Smooth muscle cell (in vitro differentiated cells): ENCODE results near the gene POC1A. TPM values are rescaled to one million over a fixed set of nuclear protein-coding genes. Genes with fewer than 3 reads are reported as not detected.

Experiments
- DNase-seq: peaks from one replicate; lab custom pipeline; 2025; ENCODE audit not compliant: unreplicated experiment; lab: John Stamatoyannopoulos, UW
- H2AFZ ChIP-seq: fragments of 200-600 bp; sonication (generic); 2 replicates; pipeline ENCODE4 v1.6.0; 2016; ENCODE audit warnings: antibody characterized with exemption, low read depth, mild to moderate bottlenecking
- H3F3A ChIP-seq: fragments of 200-600 bp; sonication (generic); 2 replicates; pipeline ENCODE4 v1.6.0; 2017; ENCODE audit warnings: antibody characterized with exemption, low read depth
- H3K27ac ChIP-seq: fragments of 200-600 bp; sonication (generic); 2 replicates; pipeline ENCODE4 v1.5.1; 2016; ENCODE audit warnings: low read depth, mild to moderate bottlenecking
- H3K27me3 ChIP-seq: fragments of 200-600 bp; sonication (generic); 2 replicates; pipeline ENCODE4 v1.6.1; 2016; ENCODE audit warnings: low read depth, mild to moderate bottlenecking
- H3K36me3 ChIP-seq: fragments of 200-600 bp; sonication (generic); 2 replicates; pipeline ENCODE4 v1.5.1; 2016; ENCODE audit warnings: low read depth
- H3K4me1 ChIP-seq: fragments of 200-600 bp; sonication (generic); 2 replicates; pipeline ENCODE4 v1.5.1; 2016; ENCODE audit warnings: low read depth
- H3K4me2 ChIP-seq: fragments of 200-600 bp; sonication (generic); 2 replicates; pipeline ENCODE4 v1.6.0; 2016; ENCODE audit warnings: mild to moderate bottlenecking
- H3K4me3 ChIP-seq: fragments of 200-600 bp; sonication (generic); 2 replicates; pipeline ENCODE4 v1.5.1; 2016; ENCODE audit warnings: mild to moderate bottlenecking
- H3K79me2 ChIP-seq: fragments of 200-600 bp; sonication (generic); 2 replicates; pipeline ENCODE4 v1.6.0; 2016; ENCODE audit warnings: low read depth, mild to moderate bottlenecking
- H3K9ac ChIP-seq: fragments of 200-600 bp; sonication (generic); 2 replicates; pipeline ENCODE4 v1.6.0; 2016; ENCODE audit warnings: low read depth
- H3K9me3 ChIP-seq: fragments of 200-600 bp; sonication (generic); replicated peaks from 2 replicates; pipeline ENCODE4 v1.5.1; 2016; ENCODE audit warnings: low read depth
- H4K20me1 ChIP-seq: fragments of 200-600 bp; sonication (generic); 2 replicates; pipeline ENCODE4 v1.6.0; 2016; ENCODE audit warnings: low read depth
- CTCF ChIP-seq: fragments of 200-600 bp; sonication (generic); IDR thresholded peaks from 2 replicates; pipeline ENCODE4 v1.5.1; 2017; ENCODE audit warnings: borderline replicate concordance, mild to moderate bottlenecking, antibody characterized with exemption; ENCODE audit not compliant: insufficient read depth, poor library complexity, severe bottlenecking
- WGBS: methylation state at CpG from one replicate; pipeline ENCODE4 v1.1.7; 2016; ENCODE audit warnings: low lambda C conversion rate; 5-methylcytosine and 5-hydroxymethylcytosine counted together
- polyA plus RNA-seq: library from polyadenylated mRNA; unstranded; fragments of >200 nt; fragmentation: Nextera tagmentation; extraction: Ambion mirVana; gene quantifications from 2 replicates; pipeline ENCODE4 v1.2.1, GENCODE V29; 2016
- total RNA-seq: library from RNA; depleted of rRNA; stranded (reverse); fragments of >200 nt; gene quantifications from 2 replicates; pipeline ENCODE4 v1.2.3, GENCODE V29; 2014

The POC1A gene
- total and polyA plus RNA-seq, 2 experiments from 2014 or later, result 1.8 to 7.9 TPM

GRCh38 chr3:52090933-52091468 lies 63.2 kb downstream of the POC1A start:
- H3K9ac ChIP-seq, result peak overlapping the region; percentile 85
- no peak for TF ChIP-seq CTCF
- H4K20me1 ChIP-seq, result no peaks in the 10 kb centered on the region
- 80% methylated on average over 8 of the region's 8 CpGs for WGBS
- no peaks in the 10 kb centered on the region for H3K9me3 ChIP-seq
- no peaks in the 10 kb centered on the region for H3K27me3 ChIP-seq
- H3K79me2 ChIP-seq, result no peaks in the 10 kb centered on the region
- no peak overlapping the region for H3K4me3 ChIP-seq
- peaks cover 39% of the 10 kb centered on the region for H3K4me1 ChIP-seq
- no peak overlapping the region for H2AFZ ChIP-seq
- peak overlapping the region; percentile 96 for H3K27ac ChIP-seq
- no peak for DNase-seq
- peaks cover 34% of the 10 kb centered on the region for H3F3A ChIP-seq
- H3K36me3 ChIP-seq, result no peaks in the 10 kb centered on the region
- H3K4me2 ChIP-seq, result peak overlapping the region; percentile 41

- peak overlapping the region; percentile 85 for H3K9ac ChIP-seq
- H4K20me1 ChIP-seq, result no peaks in the 10 kb centered on the region
- peak overlapping the region; percentile 41 for H3K4me2 ChIP-seq
- WGBS, result 30% methylated on average over 12 of the region's 12 CpGs
- no peaks in the 10 kb centered on the region for H3K9me3 ChIP-seq
- H3K36me3 ChIP-seq, result no peaks in the 10 kb centered on the region
- no peak for TF ChIP-seq CTCF
- H3K79me2 ChIP-seq, result no peaks in the 10 kb centered on the region
- H3K4me1 ChIP-seq, result peaks cover 39% of the 10 kb centered on the region
- no peaks in the 10 kb centered on the region for H3K27me3 ChIP-seq
- H3F3A ChIP-seq, result peaks cover 34% of the 10 kb centered on the region
- H3K27ac ChIP-seq, result peak overlapping the region; percentile 96
- no peak overlapping the region for H2AFZ ChIP-seq
- no peak overlapping the region for H3K4me3 ChIP-seq
- DNase-seq, result no peak
Observed at GRCh38 chr3:52090131-52090932, 63.9 kb downstream of the POC1A start.

- H3K9ac ChIP-seq, result peak overlapping the region; percentile 78
Observed at GRCh38 chr3:52089691-52090090, 64.5 kb downstream of the POC1A start.

More at GRCh38 chr3:52089691-52090090, 64.5 kb downstream of the POC1A start:
- H3F3A ChIP-seq, result peaks cover 34% of the 10 kb centered on the region
- no peaks in the 10 kb centered on the region for H3K27me3 ChIP-seq
- H3K9me3 ChIP-seq, result no peaks in the 10 kb centered on the region
- no peak overlapping the region for H2AFZ ChIP-seq
- WGBS, result 75% methylated on average over 4 of the region's 4 CpGs
- peak overlapping the region; percentile 19 for H3K4me2 ChIP-seq
- no peak for TF ChIP-seq CTCF
- H3K4me3 ChIP-seq, result no peak overlapping the region
- no peaks in the 10 kb centered on the region for H4K20me1 ChIP-seq
- H3K4me1 ChIP-seq, result peaks cover 39% of the 10 kb centered on the region
- DNase-seq, result no peak
- no peaks in the 10 kb centered on the region for H3K79me2 ChIP-seq
- H3K27ac ChIP-seq, result peak overlapping the region; percentile 96
- no peaks in the 10 kb centered on the region for H3K36me3 ChIP-seq
